ENCODE measurements around the gene HAO1. TPM values are rescaled to one million over a fixed set of nuclear protein-coding genes. Genes with fewer than 3 reads are reported as not detected.
A peak's percentile ranks its signal among the peaks of the same experiment; 100 is the strongest.

HAO1 gene
- total RNA-seq, 1 experiment from 2014 or later, result not detected

DNA sequence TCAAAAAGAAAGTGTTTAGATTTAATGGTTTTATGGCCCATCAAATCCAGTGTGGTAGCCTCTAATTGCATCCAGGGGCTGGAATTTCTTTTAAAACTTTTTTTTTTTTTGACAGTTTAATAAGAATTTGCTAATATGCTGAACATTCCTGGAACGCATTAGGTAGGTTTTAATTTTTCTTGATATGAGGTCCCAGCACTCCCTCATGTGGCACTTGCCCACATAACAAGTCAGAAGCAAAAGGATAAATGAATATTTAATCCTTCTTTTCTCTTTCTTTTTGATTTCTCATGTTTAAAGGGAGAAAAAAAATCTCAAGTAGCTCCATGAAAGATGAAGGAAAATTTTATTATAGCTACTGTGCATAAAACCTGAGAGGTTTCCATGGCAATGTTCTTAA, 13.5 kb downstream of the HAO1 start:
- peak; percentile 59 for DNase-seq (ENCODE audit: low read depth)

DNA sequence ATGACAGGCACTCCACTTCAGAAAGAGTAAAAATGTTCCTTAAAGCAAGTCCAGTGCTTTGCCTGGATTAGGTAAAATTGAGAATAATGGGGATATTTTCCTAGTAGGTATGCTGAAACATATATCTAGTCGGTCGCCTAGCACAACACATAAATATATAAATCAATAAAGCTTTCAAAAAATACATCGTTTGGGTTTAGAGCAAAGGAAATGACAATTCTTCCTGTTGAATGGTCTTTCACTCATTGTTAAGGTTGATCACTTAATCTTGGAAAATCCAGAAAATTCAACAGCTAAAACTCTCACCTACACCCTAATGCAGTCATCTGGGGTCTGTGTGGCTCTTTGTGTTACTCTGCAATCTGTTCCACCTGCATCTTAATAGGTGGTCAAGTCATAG, 13.9 kb downstream of the HAO1 start:
- no peak for DNase-seq (ENCODE audit: low read depth)

DNA sequence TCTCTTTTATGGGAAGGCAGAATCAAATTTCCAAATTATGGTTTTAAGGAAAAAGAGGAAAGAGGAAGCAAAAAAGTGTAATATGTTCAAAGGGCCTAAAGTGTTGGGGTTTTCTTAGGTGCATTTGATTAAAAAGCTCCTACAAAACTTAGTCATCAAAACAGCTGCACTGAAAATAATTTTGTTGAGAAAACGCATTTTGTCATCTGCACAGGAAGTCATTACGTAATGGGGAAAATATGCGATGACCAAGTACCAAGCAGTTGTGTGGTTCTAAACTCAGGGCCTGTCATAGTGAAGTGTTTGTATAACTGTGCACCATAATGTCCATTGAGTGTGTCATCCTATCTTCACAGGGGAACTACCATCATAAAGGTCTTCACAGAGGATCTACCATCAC, 15.6 kb downstream of the HAO1 start:
- peak; percentile 95 for DNase-seq (ENCODE audit: low read depth)

DNA sequence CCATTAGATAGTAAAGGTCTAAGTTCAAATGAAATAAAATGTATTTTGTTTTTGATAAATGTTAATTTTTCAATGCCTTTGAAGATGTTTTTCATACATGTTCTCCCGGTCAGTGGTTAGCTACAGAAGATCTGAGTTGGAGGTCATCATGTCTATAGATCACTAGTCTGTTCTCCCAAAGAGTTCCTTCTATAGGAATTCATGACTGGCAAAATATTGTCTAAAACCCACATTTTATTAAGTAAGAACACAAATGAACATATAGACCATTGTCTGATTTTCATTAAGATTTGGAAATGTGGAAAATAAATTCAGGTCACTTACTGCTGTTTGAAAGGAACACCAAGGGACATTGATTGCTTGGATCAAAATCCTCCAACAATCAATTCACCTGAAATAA, 23.6 kb downstream of the HAO1 start:
- DNase-seq (ENCODE audit: low read depth), result no peak

DNA sequence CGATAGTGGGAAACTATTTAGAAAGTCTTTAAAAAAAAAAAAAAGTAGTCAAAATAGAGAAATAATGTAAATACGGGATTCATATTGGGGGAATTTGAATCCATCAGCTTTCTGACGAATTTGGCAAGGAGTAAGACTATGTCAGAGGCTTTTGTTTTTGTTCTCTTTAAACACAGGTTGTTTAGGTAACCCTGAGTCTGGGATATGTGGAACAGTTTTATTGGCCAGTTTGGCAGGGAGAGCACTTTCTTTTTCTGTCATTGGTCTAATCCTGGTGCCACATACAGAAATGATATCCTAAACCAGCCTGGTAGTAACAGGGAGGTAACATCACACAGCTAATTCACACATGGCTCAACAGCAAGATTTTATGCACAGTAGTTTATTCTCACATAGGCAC, 27.7 kb downstream of the HAO1 start:
- peak; percentile 47 for DNase-seq (ENCODE audit: low read depth)

DNA sequence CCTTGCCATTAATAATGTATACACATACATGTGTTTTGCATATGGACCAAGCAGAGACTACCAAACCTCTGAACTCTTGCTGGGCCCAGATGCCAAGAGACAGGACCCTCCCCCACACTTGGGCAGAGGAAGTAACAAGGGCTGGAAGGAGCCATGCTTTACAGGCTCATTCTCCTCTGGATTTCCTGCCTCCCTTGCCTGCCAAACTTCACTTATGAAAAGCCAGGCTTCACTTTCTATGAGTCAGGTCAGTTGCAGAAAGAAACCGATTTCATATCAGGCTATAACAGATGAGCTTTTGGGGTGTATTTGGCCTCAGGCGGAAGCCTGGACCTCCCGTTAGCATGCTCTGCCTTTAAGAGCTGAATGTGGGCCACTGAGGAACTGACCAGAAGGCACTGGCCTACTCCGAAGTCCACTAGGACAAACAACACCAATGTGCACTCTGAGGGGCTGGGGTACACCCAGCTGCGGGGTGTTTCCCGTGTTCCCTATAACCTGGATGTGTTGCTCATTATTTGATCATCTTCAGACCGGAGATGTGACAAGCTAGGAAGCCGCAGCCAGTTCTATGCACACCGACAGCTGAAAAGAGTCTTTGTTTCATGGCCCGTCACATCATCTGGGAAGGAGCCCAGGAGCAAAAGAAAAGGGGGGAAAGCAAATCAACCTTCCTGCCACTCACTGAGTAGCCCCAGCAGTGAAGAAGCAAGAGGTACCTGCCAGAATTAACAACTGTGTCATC, 28.5 kb downstream of the HAO1 start:
- peak; percentile 67 for DNase-seq (ENCODE audit: low read depth)

DNA sequence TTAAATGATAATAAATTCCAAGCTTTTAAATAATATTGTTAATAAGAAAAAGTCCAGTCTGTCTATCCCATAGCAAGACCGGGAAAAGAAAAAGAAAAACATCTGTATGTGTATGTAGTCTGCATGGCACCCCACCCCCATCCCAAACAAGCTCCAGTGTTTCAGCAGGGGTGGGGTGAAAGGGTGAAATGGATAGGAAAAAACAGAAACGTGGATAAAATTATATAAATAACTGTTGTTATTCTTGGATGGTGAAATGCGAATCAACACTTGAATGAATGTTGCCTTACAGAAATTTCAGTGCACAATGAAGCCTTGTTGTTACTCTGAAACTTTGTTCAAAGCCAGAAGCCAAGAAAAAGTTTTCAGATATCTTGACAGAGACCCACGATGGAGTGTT, 31.4 kb downstream of the HAO1 start:
- peak; percentile 29 for DNase-seq (ENCODE audit: low read depth)

DNA sequence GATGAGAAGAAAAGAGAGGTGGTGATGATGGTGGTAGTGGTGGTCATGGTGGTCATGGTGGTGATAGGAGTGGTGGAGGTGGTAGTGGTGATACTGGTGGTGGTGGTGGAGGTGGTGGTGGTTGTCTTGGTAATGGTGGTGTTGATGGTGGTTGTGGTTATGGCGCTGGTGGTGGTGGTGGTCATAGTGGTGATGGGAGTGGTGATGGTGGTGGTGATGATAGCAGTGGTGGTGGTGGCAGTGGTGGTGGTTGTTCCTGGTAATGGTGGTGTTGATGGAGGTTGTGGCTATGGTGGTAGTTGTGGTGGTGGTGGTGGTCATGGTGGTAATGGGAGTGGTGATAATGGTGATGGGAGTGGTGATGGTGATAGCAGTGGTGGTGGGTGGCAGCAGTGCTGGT, 36.8 kb downstream of the HAO1 start:
- no peak for DNase-seq (ENCODE audit: low read depth)

DNA sequence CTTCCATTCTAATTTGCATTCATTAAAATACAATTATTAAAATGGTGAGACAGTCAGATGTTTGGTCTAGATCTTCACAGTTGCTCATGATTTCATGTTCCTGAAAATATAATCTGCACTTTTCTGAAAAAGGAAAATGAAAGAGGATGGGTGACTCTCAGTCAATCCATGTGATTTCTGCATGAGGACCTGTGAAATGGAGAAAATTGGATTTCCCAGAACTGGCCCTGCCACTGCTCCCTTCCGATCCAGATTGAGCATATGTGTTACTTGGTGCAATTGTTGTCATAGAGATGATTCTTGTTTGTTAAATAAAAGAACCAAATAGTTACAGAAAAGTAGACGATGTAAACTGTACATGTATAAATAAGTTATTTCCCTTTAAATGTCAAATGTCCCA, 37.4 kb downstream of the HAO1 start:
- DNase-seq (ENCODE audit: low read depth), result no peak

DNA sequence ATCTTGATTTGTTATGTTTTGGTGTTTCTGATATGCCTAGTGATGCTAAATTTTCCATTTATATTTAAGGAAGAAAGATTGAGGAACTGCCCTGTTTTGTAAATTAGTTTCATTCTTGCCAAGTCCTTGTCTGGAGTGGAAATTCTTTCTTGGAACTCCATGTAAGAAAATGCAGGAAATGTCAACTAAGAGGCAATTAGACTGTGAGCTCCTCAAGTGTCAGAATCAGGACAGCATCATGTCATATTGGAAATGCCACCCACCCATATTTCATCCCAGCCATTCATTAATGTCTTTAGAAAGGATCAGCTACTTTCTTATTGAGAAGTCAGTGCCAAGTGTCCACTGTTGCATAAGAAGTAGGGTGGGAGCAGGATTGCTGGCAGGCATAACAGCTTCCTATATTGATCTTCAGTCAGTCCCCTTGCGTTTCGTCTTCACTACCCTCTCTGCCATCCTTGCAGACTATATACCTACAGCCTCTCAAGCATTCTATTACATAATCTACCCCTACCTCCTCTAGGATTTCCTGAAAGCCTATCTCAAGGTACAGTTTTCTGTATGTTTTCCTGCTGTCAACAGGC, 42.4 kb downstream of the HAO1 start:
- DNase-seq (ENCODE audit: low read depth), result no peak

DNA sequence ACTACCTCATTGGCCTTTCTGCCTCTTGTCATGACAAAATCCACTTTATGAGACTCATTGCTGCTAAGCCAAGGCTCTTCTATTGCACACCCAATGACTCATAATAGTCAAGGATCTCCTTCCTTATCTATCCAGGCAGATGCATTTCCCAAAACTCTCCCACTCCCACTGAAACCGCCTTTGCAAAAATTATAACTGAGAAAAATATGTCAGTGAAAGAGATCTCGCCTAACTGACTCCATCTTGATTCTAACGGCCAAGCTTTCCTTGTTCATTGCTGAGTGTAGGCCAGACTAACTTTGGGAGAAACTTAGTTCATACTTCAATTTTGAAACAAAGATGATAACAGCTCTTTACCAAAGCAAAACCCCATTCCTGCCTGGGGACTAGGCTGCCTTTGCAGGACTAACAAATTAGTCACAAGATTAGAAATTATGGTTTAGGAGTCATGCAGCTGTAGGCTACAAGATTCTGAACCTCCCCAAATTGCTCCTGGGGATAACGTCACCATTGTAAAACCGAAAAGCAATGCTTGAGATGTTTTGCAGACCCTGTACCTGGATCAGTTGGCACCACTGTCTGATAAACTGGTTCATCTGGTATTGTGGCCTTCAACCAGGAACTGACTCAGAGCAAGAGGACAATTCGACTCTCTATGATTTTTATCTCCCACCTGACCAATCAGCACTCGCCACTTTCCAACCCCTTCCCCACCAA, 47.1 kb downstream of the HAO1 start:
- DNase-seq (ENCODE audit: low read depth), result peak; percentile 75

DNA sequence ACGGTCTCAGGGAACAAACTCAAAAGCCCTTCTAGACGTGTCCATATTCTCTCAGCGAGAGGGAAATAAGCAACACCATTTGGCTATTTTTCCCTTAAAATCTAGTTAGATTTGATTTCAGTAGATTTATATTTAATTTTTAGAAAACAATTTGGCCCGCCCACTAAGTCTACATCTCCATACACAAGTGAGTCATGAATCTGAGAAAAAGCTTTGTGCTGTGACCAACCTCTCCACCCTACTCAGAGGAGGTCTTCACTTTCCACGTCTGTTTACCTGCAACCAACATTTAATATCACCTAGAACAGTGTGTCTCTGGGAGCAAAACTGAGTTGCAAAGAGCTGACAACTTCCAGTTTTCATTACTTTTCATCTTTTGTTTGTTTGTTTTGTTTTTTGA, 48.6 kb downstream of the HAO1 start:
- DNase-seq (ENCODE audit: low read depth), result no peak

DNA sequence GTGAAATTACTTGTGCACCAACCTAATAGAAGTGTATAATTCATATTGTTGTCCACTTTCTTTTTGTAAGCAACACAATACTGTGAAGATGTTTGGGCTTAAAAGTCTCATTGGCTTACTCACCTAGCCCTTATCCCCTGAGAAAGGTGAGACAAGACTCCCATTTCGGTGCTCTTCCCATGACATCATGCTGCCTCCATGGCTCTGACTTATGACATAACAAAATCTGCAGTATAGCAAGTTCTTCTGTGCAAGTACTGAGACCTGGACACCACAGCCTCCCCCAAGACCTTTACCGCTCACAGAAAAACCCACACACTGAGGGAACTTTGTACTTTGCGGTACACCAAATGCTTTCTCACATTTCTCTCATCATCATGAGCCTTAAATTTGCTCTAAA, 50.5 kb downstream of the HAO1 start:
- no peak for DNase-seq (ENCODE audit: low read depth)

DNA sequence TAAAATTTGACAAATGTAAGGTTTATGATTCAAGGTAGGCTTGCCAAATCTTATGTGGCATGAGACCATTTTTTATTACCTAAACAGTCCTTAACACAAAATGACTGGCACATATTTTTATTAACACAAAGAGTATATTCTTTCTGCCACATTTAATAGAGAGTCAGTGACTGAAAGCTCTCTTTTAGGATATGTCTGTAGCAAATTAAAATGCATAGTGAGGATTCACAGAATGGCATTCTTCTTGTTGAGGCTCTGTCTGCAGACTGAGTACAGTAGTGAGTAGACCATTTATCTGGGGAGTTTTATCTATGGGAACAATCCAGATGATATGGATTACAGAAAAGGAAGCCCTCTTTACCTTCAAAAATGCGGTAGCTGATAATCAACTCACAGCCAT, 56.5 kb downstream of the HAO1 start:
- peak; percentile 33 for DNase-seq (ENCODE audit: low read depth)

DNA sequence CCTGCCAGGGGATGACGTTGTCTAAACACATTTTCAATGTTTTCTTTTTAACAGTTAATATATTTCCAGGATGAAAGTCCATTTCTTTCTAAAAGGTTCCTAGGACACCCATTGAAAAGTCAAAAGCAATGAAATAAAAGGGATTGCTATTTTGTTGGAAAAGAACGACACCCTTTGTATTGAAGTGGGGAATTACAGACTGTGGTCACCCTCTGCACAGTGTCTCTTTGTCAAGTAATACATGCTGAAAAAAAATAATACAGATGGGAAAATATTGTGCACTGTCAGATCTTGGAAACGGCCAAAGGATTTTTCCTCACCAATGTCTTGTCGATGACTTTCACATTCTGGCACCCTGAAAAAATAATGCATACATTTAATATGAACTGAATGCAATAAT, 56.9 kb downstream of the HAO1 start:
- DNase-seq (ENCODE audit: low read depth), result peak; percentile 43

DNA sequence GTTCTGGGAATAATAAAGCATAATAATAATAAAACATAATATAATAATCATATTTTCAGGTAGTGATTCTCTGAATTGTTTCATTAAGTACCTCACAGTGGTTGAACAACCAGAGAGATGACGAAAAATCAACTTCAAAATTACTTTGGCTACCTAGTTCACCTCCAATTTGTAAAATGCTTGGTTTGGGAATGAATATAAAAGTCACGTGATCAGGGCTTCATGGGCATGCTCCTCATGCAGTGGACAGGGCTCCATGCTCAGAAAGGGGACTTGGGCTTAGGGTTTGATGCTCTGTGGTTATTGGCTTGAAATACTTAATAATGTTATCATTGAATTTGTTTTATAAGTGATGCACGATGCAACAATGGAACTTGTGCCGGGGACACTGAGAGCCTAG, 58.2 kb downstream of the HAO1 start:
- DNase-seq (ENCODE audit: low read depth), result no peak

DNA sequence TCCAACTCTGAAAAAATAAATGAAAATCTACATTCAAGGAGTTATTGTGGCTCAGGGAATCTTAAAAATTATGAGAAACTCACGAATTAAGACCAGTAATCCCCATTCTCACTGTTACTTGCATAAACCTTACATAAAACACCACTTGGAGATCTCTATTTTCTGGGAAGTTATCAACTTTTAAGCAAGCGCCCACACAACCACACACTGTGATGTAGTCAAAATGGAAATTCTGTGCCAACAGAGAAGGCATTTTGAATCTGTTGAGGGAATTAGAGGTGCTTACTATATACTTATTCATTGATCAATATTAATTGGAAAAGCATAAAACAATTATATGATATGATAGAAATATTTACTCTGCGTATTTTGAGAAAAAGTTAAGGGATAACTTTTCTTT, 58.7 kb downstream of the HAO1 start:
- DNase-seq (ENCODE audit: low read depth), result no peak

DNA sequence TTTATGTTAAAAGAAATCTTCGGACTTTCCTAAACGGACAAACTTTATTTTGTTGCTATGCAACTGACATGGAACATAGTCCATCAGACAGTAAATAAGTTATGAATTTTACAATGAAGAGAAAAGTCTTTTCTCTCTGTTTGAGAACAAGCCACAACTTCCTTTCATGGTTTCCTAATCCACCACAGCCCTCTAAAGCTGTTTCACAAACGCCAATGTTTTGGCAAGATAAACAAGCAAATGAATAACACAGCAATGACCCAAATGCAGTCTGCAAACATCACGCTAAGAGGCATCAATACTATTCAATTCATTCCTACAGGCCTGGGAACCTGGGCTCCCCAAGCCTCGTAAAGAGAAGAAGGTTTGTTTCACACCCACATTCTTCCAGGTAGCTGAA, 60.4 kb downstream of the HAO1 start:
- peak; percentile 43 for DNase-seq (ENCODE audit: low read depth)

DNA sequence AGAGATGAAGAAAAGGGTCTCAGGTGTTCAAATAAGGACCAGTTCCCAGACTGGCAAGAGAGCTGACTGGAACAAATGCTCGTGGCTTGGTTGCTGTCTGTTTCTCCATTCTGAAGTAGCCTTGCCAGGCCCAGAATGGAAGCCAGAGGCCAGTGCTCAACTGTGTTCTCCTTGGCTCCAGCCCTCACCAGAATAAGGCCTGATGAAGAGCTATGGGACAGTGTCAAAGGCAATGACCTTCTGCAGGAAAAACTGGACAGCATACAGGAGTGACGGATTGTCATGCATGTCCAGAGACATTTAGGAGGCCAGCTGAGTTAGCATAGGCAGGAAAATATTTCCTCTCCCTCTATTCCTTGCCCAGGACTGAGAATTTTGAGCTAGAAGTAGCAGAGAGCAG, 72.2 kb downstream of the HAO1 start:
- DNase-seq (ENCODE audit: low read depth), result no peak

DNA sequence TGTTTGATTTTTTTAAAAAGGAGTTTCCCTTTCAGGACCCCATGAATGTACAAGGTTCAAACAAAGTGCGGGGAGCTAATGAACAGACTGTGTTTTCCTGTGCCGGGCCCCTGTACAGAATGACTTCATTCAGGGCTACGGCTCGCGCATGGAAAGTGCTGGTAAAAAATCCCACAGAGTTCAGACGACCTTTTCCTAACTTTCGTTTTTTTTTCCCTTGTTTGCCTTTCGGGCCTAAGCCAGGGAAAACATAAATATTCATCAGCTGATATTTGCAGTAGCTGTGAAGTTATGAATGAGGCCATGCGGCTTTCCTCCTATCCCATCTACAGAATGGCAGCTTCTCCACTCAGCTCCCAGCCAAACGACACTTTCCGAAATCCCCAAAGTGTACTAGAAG, 74.0 kb downstream of the HAO1 start:
- DNase-seq (ENCODE audit: low read depth), result peak; percentile 33

DNA sequence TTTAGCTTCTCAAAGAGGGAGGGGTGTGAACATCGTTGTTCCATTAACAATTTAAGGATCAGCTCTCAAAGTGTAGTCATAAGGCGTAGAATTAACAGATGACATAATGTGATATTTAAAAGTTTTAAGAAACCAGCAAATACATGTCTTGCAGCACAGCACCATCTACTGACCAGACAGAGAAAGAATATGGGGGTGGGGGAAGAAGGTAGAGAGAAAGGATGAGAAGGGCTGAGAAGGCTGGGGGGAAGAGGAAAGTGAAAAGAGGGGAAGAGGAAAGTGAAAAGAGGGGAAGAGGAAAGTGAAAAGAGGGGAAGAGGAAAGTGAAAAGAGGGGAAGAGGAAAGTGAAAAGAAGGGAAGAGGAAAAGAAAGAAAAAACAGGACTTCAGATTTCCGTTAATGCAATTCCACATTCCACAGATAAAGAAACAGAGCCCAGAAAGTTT, 80.9 kb downstream of the HAO1 start:
- DNase-seq (ENCODE audit: low read depth), result peak; percentile 78

DNA sequence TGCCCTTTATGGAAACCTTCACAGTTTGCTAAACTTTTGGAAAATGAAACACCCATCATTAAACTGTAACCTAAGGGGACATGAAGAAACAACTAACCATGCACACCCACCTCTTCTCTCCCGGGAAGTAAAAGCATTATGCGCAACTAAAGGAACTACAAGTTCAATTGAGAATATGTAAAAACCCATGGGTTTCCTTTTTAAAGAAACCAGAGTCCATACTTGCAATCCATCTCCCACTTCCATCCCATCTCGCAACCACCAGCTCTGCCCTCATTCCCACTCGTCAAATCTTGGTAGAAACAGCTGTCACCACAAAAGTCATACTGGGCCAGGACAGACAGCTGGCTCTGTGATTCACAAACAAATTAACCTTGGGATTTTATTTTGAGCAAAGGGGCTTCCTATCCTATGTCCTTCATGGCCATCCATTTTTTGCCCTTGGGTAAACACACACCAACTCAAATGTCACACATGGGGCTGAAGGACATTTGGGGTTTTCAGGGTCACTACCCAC, 81.5 kb downstream of the HAO1 start:
- DNase-seq (ENCODE audit: low read depth), result peak; percentile 59

DNA sequence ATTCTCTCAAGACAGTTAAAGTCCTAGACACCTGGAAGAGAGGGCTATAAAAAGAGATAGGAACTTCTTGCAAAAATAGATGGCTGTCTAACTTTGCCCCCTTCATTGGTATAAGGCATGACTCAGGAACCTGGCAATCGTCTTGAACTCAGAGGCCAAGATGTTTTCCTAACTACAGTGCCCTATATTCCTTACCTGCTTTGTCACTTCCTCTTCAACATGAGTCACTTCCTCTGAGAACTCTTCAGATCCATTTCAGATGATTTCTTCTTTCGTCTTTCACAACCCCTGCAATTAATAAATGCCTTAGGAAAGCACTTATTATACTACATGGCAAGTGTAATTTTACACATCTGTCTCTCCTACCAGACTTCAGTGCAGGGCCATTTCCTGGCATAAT, 83.5 kb downstream of the HAO1 start:
- DNase-seq (ENCODE audit: low read depth), result peak; percentile 81

Data from RPMI7951 (cell line).